NCI-H345 treated with DMSO at 0.1 percent for 48 hours (cell line): ENCODE data around the gene ITFG1.

Experiments
- DNase-seq: peaks from one replicate; lab custom pipeline; 2025; ENCODE audit not compliant: unreplicated experiment; lab: John Stamatoyannopoulos, UW

ITFG1 gene

GRCh38 chr16:47125757-47126156 lies 335.1 kb downstream of the ITFG1 start:
- no peak for DNase-seq

- no peak for DNase-seq
Measured at GRCh38 chr16:47113130-47113529, 347.7 kb downstream of the ITFG1 start.

- DNase-seq, result no peak
Measured at GRCh38 chr16:47110939-47111338, 349.9 kb downstream of the ITFG1 start.

GRCh38 chr16:47109361-47109760 lies 351.5 kb downstream of the ITFG1 start:
- DNase-seq, result no peak
